WTC11 (cell line): Measurements from ENCODE around the gene ADCY5. TPM values are rescaled to one million over a fixed set of nuclear protein-coding genes. Genes with fewer than 3 reads are reported as not detected.
A peak's percentile ranks its signal among the peaks of the same experiment; 100 is the strongest.

Experiments used
- ATAC-seq: fragments of 200-7000 bp; cut with Tn5 transposase; 2 replicates; pipeline ENCODE4 v1.10.0; 2021; ENCODE audit warnings: mild to moderate bottlenecking, moderate library complexity
- CTCF ChIA-PET: fragments of 300-600 bp; sonication (Branson Sonifier 250); formaldehyde crosslinking; loops from one replicate; lab custom pipeline; 2021; ENCODE audit warnings: antibody characterized with exemption; lab: Charles Lee
- POLR2A ChIA-PET: fragments of 350-600 bp; sonication (Branson Sonifier 250); formaldehyde crosslinking; loops from one replicate; lab custom pipeline; 2021; ENCODE audit warnings: antibody characterized with exemption; lab: Charles Lee
- DNase-seq: peaks from one replicate; pipeline ENCODE4 v3.0.0; 2021; ENCODE audit warnings: low spot score
- H3K27ac Mint-ChIP-seq: 2 replicates; pipeline ENCODE4 v1.8.0; 2021; ENCODE audit warnings: mixed read lengths
- H3K27me3 Mint-ChIP-seq: 2 replicates; pipeline ENCODE4 v1.8.0; 2021; ENCODE audit warnings: low read depth, mild to moderate bottlenecking, moderate library complexity, mixed read lengths
- H3K36me3 Mint-ChIP-seq: 2 replicates; pipeline ENCODE4 v1.8.0; 2021; ENCODE audit warnings: mixed read lengths
- H3K4me1 Mint-ChIP-seq: 2 replicates; pipeline ENCODE4 v1.8.0; 2022; ENCODE audit warnings: mixed read lengths
- H3K4me3 Mint-ChIP-seq: 2 replicates; pipeline ENCODE4 v1.8.0; 2021; ENCODE audit warnings: mild to moderate bottlenecking, moderate library complexity, mixed read lengths
- H3K9me3 Mint-ChIP-seq: 2 replicates; pipeline ENCODE4 v1.8.0; 2021; ENCODE audit warnings: mixed read lengths
- GRHL2 ChIP-seq: fragments of 250-450 bp; sonication (Bioruptor Pico); IDR thresholded peaks from 2 replicates; pipeline ENCODE4 v1.8.0; 2022; ENCODE audit warnings: mild to moderate bottlenecking, moderate library complexity; ENCODE audit not compliant: insufficient replicate concordance, severe bottlenecking
- IRF2 ChIP-seq: sonication (generic); formaldehyde crosslinking; IDR thresholded peaks from 2 replicates; pipeline ENCODE4 v1.8.0; 2022; ENCODE audit warnings: low read depth, missing genetic modification reagents, borderline replicate concordance
- KAT7 ChIP-seq: sonication (generic); formaldehyde crosslinking; IDR thresholded peaks from 2 replicates; pipeline ENCODE4 v1.8.1; 2023; ENCODE audit warnings: missing genetic modification reagents, mild to moderate bottlenecking, borderline replicate concordance
- NR2C2 ChIP-seq: sonication (generic); formaldehyde crosslinking; IDR thresholded peaks from 2 replicates; pipeline ENCODE4 v1.8.0; 2022; ENCODE audit warnings: mild to moderate bottlenecking, missing genetic modification reagents
- RELA ChIP-seq: sonication (generic); formaldehyde crosslinking; IDR thresholded peaks from 2 replicates; pipeline ENCODE4 v1.8.1; 2022; ENCODE audit warnings: missing genetic modification reagents, mild to moderate bottlenecking, borderline replicate concordance
- TP53 ChIP-seq: sonication (generic); formaldehyde crosslinking; IDR thresholded peaks from 2 replicates; pipeline ENCODE4 v1.8.1; 2023; ENCODE audit warnings: mild to moderate bottlenecking, missing genetic modification reagents
- ZBTB21 ChIP-seq: sonication (generic); formaldehyde crosslinking; IDR thresholded peaks from 2 replicates; pipeline ENCODE4 v1.8.1; 2023; ENCODE audit warnings: mild to moderate bottlenecking, missing genetic modification reagents, borderline replicate concordance
- ZNF138 ChIP-seq: sonication (generic); formaldehyde crosslinking; conservative IDR thresholded peaks from 2 replicates; pipeline ENCODE4 v1.8.1; 2022; ENCODE audit warnings: mild to moderate bottlenecking, moderate library complexity, missing genetic modification reagents
- ZNF263 ChIP-seq: sonication (generic); formaldehyde crosslinking; IDR thresholded peaks from 2 replicates; pipeline ENCODE4 v1.8.1; 2022; ENCODE audit warnings: low read depth, mild to moderate bottlenecking, moderate library complexity, missing genetic modification reagents
- ZNF317 ChIP-seq: sonication (generic); formaldehyde crosslinking; IDR thresholded peaks from 2 replicates; pipeline ENCODE4 v1.8.1; 2023; ENCODE audit warnings: low read depth, mild to moderate bottlenecking, moderate library complexity, missing genetic modification reagents, borderline replicate concordance
- total RNA-seq: library from RNA; stranded (reverse); gene quantifications from 3 replicates; pipeline ENCODE4 v1.2.3, GENCODE V29; 2021
- TF ChIP-seq, protein P1 (sequence below): sonication (generic); formaldehyde crosslinking; IDR thresholded peaks from 2 replicates; pipeline ENCODE4 v1.8.1; 2022; ENCODE audit warnings: low read depth, missing genetic modification reagents, borderline replicate concordance
- TF ChIP-seq, protein P2 (sequence below): fragments of 250-450 bp; sonication (Bioruptor Pico); IDR thresholded peaks from 2 replicates; pipeline ENCODE4 v1.9.0; 2021; ENCODE audit warnings: moderate library complexity, mild to moderate bottlenecking, inconsistent platforms, borderline replicate concordance
- TF ChIP-seq, protein P3 (sequence below): sonication (generic); formaldehyde crosslinking; IDR thresholded peaks from 2 replicates; pipeline ENCODE4 v1.8.1; 2023; ENCODE audit warnings: mild to moderate bottlenecking, moderate library complexity, missing genetic modification reagents
- TF ChIP-seq, protein P4 (sequence below): sonication (generic); formaldehyde crosslinking; IDR thresholded peaks from 2 replicates; pipeline ENCODE4 v1.8.1; 2023; ENCODE audit warnings: mild to moderate bottlenecking, missing genetic modification reagents
- TF ChIP-seq, protein P5 (sequence below): fragments of 250-450 bp; sonication (Bioruptor Pico); IDR thresholded peaks from 2 replicates; pipeline ENCODE4 v2.1.2; 2022; ENCODE audit warnings: mild to moderate bottlenecking, moderate library complexity
- TF ChIP-seq, protein P6 (sequence below): sonication (generic); formaldehyde crosslinking; IDR thresholded peaks from 2 replicates; pipeline ENCODE4 v1.8.0; 2022; ENCODE audit warnings: missing genetic modification reagents

ADCY5 gene
- total RNA-seq, 1 experiment from 2014 or later = 23.5 TPM

DNA sequence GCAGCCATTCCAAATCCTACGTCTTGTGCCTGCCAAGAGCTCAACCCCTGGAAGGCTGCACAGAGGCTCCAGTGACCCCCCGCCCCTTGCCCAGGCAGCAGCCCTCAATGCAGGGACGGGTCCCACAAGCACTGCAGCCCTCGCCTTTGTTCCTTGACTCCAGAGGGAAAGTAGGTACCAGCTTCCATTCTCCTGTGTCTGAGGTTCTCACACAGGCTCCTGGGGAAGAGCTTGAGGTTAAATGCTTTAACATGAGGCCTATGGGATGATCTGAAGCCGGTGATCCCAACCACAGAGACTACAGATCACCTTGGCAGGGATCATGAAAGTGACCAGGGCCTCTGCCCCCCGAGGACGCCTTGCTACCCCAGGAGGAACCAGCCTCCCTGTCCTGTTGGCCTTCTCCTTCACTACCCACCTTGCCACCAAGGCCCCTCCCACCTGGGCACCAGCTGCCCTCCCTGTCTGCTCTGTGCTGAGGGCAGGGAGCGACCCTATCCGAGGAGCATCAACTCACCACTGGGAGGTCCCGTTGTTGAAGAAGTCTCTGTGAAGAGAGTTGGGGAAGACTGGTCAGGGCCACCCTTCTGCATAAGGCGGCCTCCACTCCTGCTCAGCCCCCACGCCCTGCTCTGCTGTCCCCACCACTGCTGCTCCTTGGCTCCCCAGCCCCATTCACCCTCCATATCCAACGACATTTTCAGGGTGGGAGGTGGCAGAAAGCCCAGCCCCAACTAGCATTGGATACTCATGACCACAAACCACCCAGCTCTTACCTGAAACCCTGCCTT lies 151.9 kb downstream of the ADCY5 start (continued):
- no peak for TF ChIP-seq ZNF317 (CRISPR knock-in tag)
- no peak for TF ChIP-seq ZNF138 (CRISPR knock-in tag)
- TF ChIP-seq, protein P1, sequence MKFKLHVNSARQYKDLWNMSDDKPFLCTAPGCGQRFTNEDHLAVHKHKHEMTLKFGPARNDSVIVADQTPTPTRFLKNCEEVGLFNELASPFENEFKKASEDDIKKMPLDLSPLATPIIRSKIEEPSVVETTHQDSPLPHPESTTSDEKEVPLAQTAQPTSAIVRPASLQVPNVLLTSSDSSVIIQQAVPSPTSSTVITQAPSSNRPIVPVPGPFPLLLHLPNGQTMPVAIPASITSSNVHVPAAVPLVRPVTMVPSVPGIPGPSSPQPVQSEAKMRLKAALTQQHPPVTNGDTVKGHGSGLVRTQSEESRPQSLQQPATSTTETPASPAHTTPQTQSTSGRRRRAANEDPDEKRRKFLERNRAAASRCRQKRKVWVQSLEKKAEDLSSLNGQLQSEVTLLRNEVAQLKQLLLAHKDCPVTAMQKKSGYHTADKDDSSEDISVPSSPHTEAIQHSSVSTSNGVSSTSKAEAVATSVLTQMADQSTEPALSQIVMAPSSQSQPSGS = no peak
- TF ChIP-seq RELA (CRISPR knock-in tag) = no peak
- TF ChIP-seq NR2C2 (CRISPR knock-in tag) = no peak
- TF ChIP-seq, all 79 proteins: peak for 0

DNA sequence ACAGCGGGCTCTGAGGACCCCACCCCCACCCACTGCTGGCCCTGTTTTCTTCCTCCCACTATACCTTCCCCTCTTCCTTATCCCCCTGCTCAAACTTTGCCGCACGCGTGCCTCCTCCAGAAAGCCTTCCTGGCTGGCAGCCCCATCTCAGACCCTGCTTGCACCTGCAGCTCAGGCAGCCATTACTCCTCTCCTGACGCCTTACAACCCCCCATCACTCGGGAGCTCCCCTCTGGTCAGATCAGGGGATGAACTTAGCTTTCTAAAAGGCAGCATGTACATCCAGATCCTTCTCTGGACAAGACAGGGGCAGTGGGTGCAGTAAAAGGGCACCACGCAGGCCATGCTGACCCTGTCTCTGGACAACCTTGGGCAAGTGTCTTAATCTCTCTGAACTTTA lies 152.6 kb downstream of the ADCY5 start:
- Mint-ChIP-seq H3K27ac (no peak overlapping the region), H3K4me1 (no peaks in the 10 kb centered on the region), H3K4me3 (no peak overlapping the region), H3K9me3 (0 out of 2 replicates have a peak, but pooled peaks cover 4% of the 10 kb centered on the region), H3K27me3 (no peaks in the 10 kb centered on the region), H3K36me3 (peaks cover 48% of the 10 kb centered on the region)
- POLR2A ChIA-PET = interaction anchor here (0.6 kb wide), 1 partner anchor 11 kb away, joined by 5 read pairs; no protein-coding TSS in a partner anchor
- DNase-seq = peak; percentile 8
- TF ChIP-seq, protein P2, sequence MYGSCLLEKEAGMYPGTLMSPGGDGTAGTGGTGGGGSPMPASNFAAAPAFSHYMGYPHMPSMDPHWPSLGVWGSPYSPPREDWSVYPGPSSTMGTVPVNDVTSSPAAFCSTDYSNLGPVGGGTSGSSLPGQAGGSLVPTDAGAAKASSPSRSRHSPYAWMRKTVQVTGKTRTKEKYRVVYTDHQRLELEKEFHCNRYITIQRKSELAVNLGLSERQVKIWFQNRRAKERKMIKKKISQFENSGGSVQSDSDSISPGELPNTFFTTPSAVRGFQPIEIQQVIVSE (CRISPR knock-in tag) = no peak
- TF ChIP-seq TP53 (CRISPR knock-in tag) = no peak
- no peak for TF ChIP-seq IRF2 (CRISPR knock-in tag)
- TF ChIP-seq ZNF263 (CRISPR knock-in tag) = no peak
- TF ChIP-seq, protein P3, sequence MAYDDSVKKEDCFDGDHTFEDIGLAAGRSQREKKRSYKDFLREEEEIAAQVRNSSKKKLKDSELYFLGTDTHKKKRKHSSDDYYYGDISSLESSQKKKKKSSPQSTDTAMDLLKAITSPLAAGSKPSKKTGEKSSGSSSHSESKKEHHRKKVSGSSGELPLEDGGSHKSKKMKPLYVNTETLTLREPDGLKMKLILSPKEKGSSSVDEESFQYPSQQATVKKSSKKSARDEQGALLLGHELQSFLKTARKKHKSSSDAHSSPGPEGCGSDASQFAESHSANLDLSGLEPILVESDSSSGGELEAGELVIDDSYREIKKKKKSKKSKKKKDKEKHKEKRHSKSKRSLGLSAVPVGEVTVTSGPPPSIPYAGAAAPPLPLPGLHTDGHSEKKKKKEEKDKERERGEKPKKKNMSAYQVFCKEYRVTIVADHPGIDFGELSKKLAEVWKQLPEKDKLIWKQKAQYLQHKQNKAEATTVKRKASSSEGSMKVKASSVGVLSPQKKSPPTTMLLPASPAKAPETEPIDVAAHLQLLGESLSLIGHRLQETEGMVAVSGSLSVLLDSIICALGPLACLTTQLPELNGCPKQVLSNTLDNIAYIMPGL (CRISPR knock-in tag) = no peak
- TF ChIP-seq, protein P4, sequence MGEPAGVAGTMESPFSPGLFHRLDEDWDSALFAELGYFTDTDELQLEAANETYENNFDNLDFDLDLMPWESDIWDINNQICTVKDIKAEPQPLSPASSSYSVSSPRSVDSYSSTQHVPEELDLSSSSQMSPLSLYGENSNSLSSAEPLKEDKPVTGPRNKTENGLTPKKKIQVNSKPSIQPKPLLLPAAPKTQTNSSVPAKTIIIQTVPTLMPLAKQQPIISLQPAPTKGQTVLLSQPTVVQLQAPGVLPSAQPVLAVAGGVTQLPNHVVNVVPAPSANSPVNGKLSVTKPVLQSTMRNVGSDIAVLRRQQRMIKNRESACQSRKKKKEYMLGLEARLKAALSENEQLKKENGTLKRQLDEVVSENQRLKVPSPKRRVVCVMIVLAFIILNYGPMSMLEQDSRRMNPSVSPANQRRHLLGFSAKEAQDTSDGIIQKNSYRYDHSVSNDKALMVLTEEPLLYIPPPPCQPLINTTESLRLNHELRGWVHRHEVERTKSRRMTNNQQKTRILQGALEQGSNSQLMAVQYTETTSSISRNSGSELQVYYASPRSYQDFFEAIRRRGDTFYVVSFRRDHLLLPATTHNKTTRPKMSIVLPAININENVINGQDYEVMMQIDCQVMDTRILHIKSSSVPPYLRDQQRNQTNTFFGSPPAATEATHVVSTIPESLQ (CRISPR knock-in tag) = no peak
- no peak for TF ChIP-seq KAT7 (CRISPR knock-in tag)
- TF ChIP-seq GRHL2 (CRISPR knock-in tag) = no peak
- TF ChIP-seq, protein P5, sequence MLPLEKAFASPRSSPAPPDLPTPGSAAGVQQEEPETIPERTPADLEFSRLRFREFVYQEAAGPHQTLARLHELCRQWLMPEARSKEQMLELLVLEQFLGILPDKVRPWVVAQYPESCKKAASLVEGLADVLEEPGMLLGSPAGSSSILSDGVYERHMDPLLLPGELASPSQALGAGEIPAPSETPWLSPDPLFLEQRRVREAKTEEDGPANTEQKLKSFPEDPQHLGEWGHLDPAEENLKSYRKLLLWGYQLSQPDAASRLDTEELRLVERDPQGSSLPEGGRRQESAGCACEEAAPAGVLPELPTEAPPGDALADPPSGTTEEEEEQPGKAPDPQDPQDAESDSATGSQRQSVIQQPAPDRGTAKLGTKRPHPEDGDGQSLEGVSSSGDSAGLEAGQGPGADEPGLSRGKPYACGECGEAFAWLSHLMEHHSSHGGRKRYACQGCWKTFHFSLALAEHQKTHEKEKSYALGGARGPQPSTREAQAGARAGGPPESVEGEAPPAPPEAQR = no peak
- TF ChIP-seq, protein P6, sequence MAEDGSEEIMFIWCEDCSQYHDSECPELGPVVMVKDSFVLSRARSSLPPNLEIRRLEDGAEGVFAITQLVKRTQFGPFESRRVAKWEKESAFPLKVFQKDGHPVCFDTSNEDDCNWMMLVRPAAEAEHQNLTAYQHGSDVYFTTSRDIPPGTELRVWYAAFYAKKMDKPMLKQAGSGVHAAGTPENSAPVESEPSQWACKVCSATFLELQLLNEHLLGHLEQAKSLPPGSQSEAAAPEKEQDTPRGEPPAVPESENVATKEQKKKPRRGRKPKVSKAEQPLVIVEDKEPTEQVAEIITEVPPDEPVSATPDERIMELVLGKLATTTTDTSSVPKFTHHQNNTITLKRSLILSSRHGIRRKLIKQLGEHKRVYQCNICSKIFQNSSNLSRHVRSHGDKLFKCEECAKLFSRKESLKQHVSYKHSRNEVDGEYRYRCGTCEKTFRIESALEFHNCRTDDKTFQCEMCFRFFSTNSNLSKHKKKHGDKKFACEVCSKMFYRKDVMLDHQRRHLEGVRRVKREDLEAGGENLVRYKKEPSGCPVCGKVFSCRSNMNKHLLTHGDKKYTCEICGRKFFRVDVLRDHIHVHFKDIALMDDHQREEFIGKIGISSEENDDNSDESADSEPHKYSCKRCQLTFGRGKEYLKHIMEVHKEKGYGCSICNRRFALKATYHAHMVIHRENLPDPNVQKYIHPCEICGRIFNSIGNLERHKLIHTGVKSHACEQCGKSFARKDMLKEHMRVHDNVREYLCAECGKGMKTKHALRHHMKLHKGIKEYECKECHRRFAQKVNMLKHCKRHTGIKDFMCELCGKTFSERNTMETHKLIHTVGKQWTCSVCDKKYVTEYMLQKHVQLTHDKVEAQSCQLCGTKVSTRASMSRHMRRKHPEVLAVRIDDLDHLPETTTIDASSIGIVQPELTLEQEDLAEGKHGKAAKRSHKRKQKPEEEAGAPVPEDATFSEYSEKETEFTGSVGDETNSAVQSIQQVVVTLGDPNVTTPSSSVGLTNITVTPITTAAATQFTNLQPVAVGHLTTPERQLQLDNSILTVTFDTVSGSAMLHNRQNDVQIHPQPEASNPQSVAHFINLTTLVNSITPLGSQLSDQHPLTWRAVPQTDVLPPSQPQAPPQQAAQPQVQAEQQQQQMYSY (CRISPR knock-in tag) = no peak
- no peak for TF ChIP-seq ZBTB21 (CRISPR knock-in tag)
- no peak for ATAC-seq
- CTCF ChIA-PET = interaction anchor here (0.5 to 2.5 kb wide), 4 partner anchors 10 to 318 kb away, joined by 3 to 14 read pairs (median 4); no protein-coding TSS in a partner anchor
